HL-60 (cell line): Measurements from ENCODE around the gene CRIP1.

ENCODE experiments used
- DNase-seq, 2 experiments: peaks; one replicate each; pipeline ENCODE4 v3.0.0-alpha.2; 2010 to 2020; ENCODE audit warnings: low read depth in 1 of 2, low spot score in 1 of 2
- H3K27ac ChIP-seq: fragments of 250-450 bp; sonication (Bioruptor Pico); replicated peaks from 2 replicates; pipeline ENCODE4 v1.5.1; 2020; ENCODE audit warnings: mild to moderate bottlenecking, moderate library complexity
- H3K27me3 ChIP-seq: fragments of 250-450 bp; sonication (Bioruptor Pico); 2 replicates; pipeline ENCODE4 v1.5.1; 2021; ENCODE audit warnings: mild to moderate bottlenecking, moderate library complexity; ENCODE audit not compliant: insufficient read depth, poor library complexity, severe bottlenecking
- H3K4me3 ChIP-seq: replicated peaks from 2 replicates; pipeline ENCODE4 v1.5.1; 2011; ENCODE audit warnings: mild to moderate bottlenecking, control low read depth, low read length; ENCODE audit not compliant: insufficient read depth
- GABPA ChIP-seq: IDR thresholded peaks from 2 replicates; pipeline ENCODE4 v1.6.1; 2012; ENCODE audit warnings: low read depth
- POLR2AphosphoS5 ChIP-seq: IDR thresholded peaks from 2 replicates; pipeline ENCODE4 v1.6.1; 2012; ENCODE audit warnings: low read depth
- SPI1 ChIP-seq: IDR thresholded peaks from 2 replicates; pipeline ENCODE4 v1.6.1; 2012; ENCODE audit warnings: low read depth, mild to moderate bottlenecking, borderline replicate concordance
- TF ChIP-seq, protein P1 (sequence below): IDR thresholded peaks from one replicate; pipeline ENCODE4 v1.5.1; 2011; ENCODE audit warnings: low read length, control low read depth, inconsistent platforms; ENCODE audit not compliant: insufficient read depth
- TF ChIP-seq, protein P2 (sequence below): IDR thresholded peaks from 2 replicates; pipeline ENCODE4 v1.6.1; 2012; ENCODE audit warnings: low read depth; ENCODE audit not compliant: insufficient replicate concordance

Gene CRIP1

DNA sequence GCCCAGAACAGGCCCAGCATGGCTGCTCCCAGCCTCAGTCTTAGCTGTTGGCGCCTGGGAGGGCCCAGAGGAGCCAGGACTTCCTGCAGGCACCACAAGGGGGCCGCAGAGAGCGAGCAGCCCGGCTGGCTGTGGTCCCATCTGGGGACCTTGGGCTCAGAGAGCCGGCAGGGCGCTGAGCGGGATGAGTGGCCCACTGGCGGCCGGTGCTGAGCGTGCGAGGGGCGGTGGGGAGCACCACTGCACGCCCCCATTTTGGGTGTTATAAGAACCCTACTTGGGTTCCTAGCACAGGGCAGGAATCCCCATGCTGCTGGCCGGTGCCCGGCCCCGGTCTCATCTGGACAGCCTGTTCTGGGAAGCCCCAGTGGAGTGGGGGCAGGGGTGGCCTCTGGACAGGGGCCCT lies 38.0 kb upstream of the CRIP1 start:
- TF ChIP-seq, protein P1, sequence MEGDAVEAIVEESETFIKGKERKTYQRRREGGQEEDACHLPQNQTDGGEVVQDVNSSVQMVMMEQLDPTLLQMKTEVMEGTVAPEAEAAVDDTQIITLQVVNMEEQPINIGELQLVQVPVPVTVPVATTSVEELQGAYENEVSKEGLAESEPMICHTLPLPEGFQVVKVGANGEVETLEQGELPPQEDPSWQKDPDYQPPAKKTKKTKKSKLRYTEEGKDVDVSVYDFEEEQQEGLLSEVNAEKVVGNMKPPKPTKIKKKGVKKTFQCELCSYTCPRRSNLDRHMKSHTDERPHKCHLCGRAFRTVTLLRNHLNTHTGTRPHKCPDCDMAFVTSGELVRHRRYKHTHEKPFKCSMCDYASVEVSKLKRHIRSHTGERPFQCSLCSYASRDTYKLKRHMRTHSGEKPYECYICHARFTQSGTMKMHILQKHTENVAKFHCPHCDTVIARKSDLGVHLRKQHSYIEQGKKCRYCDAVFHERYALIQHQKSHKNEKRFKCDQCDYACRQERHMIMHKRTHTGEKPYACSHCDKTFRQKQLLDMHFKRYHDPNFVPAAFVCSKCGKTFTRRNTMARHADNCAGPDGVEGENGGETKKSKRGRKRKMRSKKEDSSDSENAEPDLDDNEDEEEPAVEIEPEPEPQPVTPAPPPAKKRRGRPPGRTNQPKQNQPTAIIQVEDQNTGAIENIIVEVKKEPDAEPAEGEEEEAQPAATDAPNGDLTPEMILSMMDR = peak; percentile 49
- no peak for TF ChIP-seq POLR2AphosphoS5
- no peak for TF ChIP-seq GABPA
- TF ChIP-seq, protein P2, sequence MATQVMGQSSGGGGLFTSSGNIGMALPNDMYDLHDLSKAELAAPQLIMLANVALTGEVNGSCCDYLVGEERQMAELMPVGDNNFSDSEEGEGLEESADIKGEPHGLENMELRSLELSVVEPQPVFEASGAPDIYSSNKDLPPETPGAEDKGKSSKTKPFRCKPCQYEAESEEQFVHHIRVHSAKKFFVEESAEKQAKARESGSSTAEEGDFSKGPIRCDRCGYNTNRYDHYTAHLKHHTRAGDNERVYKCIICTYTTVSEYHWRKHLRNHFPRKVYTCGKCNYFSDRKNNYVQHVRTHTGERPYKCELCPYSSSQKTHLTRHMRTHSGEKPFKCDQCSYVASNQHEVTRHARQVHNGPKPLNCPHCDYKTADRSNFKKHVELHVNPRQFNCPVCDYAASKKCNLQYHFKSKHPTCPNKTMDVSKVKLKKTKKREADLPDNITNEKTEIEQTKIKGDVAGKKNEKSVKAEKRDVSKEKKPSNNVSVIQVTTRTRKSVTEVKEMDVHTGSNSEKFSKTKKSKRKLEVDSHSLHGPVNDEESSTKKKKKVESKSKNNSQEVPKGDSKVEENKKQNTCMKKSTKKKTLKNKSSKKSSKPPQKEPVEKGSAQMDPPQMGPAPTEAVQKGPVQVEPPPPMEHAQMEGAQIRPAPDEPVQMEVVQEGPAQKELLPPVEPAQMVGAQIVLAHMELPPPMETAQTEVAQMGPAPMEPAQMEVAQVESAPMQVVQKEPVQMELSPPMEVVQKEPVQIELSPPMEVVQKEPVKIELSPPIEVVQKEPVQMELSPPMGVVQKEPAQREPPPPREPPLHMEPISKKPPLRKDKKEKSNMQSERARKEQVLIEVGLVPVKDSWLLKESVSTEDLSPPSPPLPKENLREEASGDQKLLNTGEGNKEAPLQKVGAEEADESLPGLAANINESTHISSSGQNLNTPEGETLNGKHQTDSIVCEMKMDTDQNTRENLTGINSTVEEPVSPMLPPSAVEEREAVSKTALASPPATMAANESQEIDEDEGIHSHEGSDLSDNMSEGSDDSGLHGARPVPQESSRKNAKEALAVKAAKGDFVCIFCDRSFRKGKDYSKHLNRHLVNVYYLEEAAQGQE = no peak
- TF ChIP-seq SPI1 = no peak
- H3K27me3 ChIP-seq = no peaks in the 10 kb centered on the region
- no peak overlapping the region for H3K27ac ChIP-seq
- H3K4me3 ChIP-seq = no peak overlapping the region
- peak in 1 of 2 experiments; percentile 41 for DNase-seq

DNA sequence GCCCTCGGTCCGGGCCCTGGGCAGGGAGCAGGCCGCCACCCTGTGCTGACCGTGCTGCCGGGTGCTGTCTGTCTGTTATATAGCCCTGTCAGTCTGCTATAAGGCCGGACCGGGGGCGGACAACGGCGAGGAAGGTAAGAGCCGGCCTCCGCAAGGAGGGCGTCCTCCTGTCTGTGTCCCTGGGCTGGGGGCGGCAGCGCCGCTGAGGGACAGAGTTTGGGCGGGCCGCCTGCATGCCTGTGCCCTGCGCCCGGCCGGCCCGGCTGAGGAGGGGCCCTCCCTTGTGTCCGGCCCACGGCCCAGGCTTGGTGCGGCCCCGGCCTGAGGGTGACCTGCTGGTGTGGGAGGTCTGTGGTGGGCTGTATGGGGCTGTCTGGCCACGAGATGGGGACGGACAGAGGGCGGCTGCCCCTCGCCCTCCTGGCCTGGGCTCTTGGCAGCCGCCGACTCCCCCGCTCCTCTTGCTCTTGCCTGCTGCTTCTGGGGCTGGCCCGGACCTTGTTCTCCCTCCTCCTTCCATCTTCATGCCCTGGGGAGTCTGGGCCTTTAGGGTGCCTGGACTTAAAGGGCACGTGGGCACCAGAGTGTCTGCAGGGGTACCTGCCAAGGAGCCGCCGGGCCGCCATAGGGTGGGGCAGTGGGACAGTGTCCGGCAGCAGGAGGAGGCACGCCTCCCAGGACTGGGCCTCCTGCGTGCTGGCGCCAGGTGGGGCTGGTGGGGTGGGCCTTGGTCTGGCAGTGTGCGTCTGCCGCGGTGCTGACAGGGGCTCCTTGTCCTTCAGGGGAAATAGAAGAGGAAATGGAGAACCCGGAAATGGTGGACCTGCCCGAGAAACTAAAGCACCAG lies 37.2 kb upstream of the CRIP1 start:
- Histone ChIP-seq H3K27ac (no peak overlapping the region), H3K4me3 (no peak overlapping the region), H3K27me3 (no peaks in the 10 kb centered on the region)
- DNase-seq = no peak
- TF ChIP-seq GABPA (no peak), SPI1 (no peak), POLR2AphosphoS5 (no peak)
- TF ChIP-seq, protein P2 = no peak
- TF ChIP-seq, protein P1 = no peak

DNA sequence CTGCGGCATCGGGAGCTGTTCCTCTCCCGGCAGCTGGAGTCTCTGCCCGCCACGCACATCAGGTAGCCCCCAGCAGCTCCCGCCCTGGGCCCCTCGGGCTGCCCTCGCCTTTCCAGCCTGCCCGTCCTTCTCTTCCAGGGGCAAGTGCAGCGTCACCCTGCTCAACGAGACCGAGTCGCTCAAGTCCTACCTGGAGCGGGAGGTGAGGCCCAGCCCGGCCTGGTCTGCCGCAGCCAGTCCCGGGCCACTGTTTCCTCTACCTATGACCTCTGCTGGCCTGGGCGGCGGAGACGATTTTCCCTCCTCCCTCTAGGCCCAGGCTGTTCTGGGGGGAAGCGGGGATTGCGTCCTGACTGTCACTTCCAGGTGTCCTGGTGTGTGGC lies 36.6 kb upstream of the CRIP1 start:
- no peak for DNase-seq
- Histone ChIP-seq H3K4me3 (no peak overlapping the region), H3K27ac (no peak overlapping the region), H3K27me3 (no peaks in the 10 kb centered on the region)
- TF ChIP-seq POLR2AphosphoS5 = no peak
- TF ChIP-seq, protein P2 = no peak
- TF ChIP-seq SPI1 = no peak
- TF ChIP-seq GABPA = no peak
- TF ChIP-seq, protein P1 = no peak
